ENCODE measurements around the gene PTPRCAP.

Gene PTPRCAP

DNA sequence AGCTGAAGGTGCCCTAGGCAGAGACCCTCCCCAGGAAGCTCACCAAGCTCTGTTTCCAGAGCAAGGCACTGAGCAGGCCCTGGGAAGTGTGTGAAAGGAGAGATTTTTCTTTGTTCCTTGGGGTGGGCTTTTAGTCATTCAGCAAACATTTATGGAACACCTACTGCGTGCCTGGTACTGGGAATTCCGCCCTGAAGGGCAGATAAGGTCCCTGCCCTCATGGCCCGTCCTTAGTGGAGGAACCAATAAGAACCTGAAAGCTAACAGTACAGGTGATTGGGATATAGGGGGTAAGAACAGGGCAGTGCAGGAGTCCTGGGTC is 27.7 kb upstream of the PTPRCAP start:
- DNase-seq (ENCODE audit: low read depth): no peak

DNA sequence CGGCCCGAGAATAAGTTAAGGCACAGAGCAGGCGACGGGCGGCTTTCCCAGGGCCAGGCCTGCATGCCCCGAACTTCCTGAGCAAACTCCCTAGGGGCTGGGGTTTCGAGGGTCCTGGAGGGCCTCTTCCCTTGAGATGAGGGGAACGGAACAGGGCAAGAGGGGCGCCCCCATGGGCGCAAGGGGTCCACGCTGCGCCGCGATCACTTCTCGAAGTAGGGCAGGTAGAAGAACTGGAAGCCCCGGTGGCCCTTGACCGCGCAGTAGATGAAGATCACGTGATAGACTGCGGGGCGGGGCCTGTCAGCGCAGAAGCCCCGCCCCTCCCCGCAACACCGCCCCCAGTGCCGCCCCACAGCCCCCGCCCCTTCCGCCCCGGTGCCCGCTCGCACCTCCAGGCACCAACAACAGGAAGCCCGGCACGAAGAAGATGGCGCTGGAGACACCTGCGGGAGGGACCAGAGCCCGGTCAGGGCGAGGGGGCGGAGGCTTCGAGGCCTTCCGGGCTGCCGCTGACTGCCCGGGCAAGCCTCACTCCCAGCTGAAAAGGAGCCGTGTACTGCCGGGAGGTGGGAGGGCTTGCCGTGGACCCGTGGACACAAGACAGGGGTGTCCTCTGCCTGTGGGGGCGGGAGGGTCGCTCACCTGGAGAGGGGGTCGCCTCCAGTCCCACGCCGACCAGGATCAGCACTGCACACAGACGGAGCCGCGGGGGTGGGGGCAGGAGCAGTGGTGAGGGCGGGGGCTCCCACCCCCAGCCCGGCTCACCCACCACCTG is 27.1 kb upstream of the PTPRCAP start:
- DNase-seq (ENCODE audit: low read depth): no peak

DNA sequence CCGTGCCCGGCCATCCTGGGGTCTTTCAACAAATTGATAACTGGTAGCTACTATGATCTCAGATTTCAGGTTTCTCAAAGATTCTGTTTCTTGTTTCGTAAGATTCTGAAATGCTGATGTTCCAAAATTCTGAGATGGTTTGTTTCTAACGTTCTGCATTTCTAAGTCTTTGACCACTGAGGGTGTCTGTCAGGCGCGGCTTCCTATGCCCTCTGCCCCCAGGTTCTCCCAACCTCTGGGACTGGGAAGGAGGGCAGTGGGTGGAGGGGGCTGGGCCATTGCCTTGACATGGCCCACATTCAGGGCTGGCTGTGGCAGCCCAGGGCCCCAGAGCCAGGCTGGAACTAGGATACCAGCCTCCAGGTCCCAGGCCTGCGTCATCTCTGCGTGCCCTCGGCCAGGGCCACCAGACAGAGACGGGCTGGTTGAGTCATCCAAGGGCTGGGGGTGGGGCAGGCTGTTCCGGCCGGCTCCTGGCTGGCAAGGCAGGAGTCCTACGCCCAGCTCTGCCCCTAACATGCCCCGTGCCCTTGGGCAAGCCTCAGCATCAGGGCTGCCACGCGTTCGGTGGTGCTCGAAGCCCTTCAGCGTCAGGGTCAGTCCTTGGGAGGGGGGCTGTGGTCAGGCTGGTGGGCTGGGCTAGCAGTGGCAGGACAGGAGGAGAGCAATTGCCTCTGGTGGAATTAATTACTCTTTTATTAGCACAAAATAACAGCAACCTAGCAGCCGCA is 26.4 kb upstream of the PTPRCAP start:
- no peak for DNase-seq (ENCODE audit: low read depth)

DNA sequence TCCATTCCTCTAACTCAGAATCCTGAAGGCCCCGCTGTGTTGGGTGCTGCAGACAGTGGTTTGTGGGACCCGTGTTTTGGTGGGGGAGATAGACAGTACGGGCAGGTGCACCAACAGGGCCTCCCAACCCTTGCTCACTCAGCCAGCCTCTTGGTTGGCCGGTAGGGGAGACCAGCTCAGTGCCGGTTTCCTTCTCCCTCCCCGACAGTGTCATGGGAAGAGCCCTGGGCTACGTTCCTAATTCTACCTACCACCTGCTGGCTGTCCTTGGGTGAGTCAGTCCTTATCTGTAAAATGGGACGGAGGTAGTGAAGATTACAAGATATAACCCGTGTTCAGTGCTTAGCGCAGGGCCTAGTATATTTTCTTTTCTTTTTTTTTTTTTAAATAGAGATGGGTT is 25.7 kb upstream of the PTPRCAP start:
- no peak for DNase-seq (ENCODE audit: low read depth)

DNA sequence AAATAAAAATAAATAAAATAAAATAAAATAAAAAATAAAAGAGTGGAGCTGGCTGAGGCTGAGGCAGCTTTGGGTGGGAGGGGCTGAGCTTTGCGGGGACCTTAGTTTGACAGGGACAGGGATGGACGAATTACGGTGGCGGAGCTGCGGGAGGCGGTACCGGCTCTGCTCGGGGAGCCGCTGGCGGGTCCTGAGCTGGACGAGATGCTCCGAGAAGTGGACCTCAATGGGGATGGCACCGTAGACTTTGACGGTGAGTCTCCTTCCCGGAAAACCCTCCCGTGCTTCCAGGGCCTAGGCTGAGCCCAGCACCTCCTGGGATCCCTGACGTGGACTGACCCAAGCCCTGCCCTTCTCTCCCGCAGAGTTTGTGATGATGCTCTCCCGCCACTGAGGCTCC is 20.8 kb upstream of the PTPRCAP start:
- no peak for DNase-seq (ENCODE audit: low read depth)

DNA sequence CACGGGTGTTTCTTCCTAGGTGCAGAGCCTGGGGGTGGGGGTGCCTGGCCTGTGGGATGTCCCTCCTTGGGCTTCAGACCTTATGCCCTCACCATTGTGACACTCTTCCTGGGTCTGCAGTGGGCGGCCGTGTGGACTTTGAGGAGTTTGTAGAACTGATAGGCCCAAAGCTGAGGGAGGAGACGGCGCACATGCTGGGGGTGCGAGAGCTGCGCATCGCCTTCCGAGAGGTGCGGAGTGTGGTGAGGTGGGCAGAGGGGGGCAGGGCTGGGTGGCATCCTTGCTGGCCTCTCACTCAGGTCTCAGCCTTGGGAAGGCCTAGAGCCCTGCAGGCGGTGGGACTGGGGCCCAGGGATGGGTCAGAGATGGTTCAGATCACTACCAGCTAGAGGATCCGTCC is 20.0 kb upstream of the PTPRCAP start:
- no peak for DNase-seq (ENCODE audit: low read depth)

DNA sequence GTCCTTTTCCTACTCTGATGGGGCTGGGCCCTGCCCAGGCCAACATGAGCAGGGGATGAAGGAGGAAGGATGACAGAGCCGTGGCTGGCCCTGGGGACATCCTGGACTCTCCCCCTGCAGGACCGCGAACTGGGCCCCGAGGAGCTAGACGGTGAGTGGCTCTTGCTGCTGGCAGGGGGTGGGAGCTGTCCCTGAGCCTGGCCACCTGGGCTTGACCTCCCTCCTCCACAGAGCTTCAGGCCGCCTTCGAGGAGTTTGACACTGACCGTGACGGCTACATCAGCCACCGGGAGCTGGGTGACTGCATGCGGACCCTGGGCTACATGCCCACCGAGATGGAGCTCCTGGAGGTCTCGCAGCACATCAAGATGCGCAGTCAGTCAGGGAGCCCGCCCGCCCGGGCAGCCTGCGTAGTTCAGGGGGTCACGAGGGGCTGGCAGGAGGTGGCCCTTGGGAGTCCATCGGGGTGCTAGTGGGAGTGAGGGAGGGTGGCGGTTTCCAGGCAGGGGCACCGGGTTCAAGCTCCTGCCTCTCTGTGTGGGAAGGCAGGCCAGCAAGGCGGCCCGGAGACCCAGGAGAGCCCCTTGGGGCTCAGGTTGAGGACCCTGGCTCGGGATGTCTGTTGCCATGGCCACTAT is 18.7 kb upstream of the PTPRCAP start:
- DNase-seq (ENCODE audit: low read depth): no peak

DNA sequence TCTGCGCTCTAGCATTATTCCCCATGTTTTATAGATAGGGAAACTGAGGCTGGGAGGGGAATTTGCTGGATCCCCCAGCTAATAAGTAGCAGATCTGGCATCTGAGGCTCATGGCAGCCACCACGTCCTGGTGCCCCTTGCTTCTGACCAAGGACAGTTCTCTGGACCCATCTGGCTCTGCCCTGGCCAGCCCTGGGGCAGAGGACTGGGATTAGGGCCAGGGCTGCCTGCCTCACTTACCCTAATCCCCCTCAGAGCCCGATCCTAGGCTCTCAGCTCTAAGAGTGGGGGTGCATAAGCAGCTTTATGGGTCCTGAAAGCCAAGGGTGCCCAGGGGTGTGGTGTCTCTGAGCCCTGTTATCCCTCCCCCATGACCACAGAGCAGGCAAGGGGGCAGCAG is 17.6 kb upstream of the PTPRCAP start, which contains the start of gene CABP4:
Gene CABP4 (plus strand): TSS at position 301 of the 400 bp plus-strand sequence. CDS start 70 bp downstream, at position 371.
- DNase-seq (ENCODE audit: low read depth): no peak

DNA sequence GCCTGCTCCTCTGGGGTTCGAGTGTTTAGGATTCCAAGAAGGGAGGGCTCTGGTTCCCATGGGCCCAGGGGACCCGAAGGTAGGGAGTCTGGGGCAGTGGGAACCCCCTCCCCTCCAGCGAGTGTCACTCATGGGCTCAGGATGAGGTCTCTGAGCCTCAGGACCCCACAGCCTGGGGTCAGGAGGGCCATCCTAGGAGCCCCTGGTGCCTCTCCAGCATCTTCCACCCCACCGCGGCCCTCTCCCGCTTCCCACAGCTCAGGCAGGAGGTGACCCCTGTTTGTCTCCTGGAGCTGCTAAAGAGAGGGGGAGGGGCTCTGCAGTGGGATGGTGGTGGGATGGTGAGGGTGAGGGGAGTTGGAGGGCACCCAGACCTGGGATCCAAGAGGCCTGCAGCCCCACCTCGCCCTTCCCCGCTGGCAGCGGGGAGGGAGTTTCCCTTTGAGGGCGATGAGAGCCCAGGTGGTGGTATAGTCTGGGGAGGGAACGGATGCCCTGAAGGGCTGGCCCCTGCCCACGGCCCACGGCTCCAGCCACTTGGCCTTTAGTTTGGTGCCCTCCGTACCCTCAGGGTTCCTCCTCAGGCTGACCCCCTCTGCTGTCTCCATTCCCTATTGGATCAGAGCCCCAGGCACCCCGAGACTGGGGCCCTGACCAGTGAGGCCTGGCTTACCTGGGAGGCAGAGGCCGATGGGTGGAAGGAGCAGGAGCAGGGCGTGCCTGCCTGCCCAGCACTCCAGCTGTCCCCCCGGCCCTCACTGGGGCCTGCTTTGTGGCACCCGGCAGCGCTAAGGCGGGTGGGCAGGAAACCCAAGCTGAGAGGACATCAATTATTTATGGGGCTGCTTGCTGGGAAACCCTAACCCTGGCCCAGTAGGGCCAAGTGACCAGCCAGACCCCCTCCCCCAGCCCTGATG is 16.6 kb upstream of the PTPRCAP start:
- DNase-seq (ENCODE audit: low read depth): no peak

DNA sequence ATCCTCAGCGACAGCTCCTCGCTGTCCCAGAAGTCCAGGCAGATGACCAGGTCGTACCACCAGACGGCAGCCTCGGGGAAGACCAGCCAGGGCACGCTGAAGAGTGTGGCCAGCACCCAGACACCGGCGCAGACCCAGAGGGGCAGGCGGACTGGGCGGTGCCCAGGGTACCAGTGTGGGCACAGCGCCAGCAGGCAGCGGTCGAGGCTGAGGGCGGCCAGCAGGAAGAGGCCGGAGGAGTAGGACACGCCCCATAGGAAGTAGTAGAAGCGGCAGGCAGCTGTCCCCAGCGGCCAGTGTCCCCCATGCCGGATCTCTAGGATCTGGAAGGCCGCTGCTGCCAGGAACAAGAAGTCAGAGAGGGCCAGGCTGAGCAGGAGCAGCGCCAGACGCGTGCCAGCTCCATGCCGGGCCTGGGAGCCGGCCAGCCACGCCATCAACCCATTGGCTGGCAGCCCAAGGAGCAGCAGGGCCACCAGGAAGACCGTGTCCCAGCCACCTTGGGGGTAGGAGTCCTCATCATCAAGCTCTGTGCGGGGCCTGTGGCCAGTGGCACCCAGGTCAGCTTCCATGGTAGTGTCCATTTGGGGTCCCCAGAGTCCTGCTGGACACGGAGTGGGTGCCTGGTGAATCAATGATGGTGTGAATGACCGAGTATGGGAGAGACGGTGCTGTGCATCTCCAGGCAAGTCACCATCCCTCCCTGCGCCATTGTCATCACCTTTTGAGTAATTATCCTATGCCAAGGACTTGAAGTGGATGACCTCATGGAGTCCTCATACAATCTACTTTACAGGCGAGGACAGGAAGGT is 14.9 kb upstream of the PTPRCAP start, which contains the start of gene GPR152:
Gene GPR152 (minus strand): TSS at position 589 of the 812 bp plus-strand sequence. CDS start 5 bp downstream, at position 584.
- DNase-seq (ENCODE audit: low read depth): no peak

DNA sequence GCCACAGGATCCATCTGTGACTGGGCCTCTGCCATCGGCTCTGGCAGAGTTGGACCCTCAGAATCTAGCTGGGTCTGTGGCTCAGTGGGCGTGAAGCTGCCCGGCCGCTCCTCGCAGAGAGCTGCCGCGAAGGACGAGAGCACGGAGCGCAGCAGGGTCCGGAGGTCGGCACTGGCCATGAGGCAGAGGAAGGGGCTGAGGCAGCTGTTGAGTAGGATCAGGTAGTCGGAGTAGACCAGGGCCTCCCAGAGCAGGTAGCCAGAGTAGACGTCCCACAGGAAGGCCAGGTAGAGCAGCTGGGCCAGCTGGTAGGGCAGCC is 14.1 kb upstream of the PTPRCAP start:
- no peak for DNase-seq (ENCODE audit: low read depth)

DNA sequence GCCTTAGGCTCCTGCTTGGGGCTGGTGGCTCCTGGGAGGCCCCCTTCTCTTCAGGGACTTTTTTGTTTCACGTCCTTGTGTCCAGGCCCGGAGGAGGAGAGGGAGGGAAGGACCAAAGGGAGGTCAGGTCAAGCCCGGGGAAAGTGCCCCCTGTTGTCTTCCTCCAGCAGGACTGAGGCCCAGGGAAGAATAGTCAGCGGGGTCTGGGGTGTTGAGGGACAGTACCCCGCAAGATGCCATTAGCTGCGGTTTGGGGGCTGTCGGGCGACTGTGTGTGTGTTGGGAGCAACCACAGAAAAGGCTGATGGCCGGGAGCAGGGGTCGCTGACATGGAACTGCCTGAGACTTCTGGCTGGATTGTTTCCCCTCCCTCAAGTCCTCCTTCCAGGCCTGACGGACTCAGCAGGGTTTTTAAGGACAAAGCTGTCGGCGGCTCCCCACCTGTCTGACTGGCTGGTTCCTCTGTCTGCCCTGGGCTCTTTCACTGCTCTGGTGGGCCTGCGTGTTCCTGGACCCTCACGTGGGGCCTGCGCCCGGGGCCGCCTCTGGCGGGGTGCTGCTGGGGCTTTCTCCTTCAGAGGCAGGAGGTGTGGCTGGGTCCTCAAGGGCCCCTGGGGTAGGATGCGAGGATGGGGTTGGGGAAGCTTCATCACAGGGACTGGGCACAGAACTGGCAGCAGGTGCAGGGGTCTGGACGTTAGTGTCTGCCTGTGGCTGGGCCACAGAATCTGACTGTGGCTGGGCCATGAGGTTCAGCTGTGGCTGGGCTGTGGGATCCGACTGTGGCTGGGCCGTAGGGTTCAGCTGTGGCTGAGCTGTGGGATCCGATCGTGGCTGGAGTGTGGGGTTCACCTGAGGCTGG is 13.5 kb upstream of the PTPRCAP start:
- no peak for DNase-seq (ENCODE audit: low read depth)

DNA sequence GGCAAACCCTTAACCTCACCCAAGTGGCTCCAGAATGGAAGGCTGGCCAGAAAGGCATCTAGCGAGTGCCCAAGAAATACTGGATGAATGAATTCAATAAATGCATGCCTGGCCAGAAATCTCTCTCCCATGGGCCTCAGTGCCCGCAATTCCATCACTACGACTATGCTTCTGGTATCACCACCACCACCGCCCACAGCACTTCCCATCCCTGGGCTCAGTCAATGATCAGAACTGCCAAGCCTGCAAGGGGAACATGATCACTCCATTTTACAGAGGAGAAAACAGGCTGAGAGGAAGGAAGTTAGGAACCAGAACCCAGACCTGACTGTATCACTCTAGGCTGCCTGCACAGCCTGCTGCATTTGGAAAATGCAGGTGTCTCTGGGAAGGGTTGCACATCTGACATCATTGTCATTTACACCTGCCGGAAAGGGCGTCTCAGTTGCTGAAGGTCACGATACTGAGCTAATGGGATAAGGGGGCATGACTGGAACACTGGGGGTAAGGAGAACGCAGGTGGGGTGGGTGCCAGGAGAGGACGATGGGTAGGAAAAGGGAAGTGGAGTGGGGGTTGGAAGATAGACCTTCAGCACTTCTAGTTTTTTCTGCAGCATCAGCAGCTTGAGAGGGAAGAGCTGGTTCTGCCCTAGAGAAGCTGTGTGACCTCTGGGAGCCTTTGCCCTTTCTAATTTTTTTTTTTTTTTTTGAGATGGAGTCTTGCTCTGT is 11.8 kb upstream of the PTPRCAP start:
- no peak for DNase-seq (ENCODE audit: low read depth)

DNA sequence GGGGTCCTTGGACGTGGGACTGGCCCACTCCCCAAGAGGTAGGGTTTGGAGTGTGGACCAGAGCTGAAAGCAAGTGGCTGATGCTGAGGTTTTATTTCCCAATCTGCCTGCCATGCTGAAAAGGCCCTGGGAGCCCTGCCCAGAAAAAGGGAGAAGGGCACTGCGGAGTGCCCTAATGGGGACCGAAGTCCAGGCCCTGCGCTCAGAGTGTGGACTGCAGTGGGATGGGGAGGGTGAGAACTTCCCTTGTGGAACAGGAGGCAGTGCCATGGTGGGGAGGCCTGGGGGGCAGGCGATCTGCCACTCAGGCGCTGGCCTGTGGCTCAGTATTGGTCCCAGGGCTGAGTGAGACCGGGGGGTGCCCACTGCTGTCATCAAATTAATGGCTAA is 10.7 kb upstream of the PTPRCAP start:
- no peak for DNase-seq (ENCODE audit: low read depth)

DNA sequence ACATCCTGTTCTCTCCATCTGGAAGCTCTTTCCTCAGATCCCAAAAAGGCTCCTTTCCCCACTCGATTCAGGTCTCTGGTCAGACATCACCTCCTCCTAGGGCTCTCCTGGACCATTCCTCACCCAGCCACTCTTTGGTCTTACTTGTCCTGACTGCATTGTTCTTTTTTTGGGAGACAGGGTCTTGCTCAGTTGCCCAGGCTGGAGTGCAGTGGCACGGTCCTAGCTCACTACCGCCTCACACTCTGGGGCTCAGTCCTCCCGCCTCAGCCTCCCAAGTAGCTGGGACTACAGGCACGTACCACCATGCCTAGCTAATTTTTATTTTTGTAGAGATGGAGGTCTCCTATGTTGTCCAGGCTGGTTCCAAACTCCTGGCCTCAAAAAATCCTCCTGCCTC is 8.0 kb upstream of the PTPRCAP start:
- DNase-seq (ENCODE audit: low read depth): no peak

DNA sequence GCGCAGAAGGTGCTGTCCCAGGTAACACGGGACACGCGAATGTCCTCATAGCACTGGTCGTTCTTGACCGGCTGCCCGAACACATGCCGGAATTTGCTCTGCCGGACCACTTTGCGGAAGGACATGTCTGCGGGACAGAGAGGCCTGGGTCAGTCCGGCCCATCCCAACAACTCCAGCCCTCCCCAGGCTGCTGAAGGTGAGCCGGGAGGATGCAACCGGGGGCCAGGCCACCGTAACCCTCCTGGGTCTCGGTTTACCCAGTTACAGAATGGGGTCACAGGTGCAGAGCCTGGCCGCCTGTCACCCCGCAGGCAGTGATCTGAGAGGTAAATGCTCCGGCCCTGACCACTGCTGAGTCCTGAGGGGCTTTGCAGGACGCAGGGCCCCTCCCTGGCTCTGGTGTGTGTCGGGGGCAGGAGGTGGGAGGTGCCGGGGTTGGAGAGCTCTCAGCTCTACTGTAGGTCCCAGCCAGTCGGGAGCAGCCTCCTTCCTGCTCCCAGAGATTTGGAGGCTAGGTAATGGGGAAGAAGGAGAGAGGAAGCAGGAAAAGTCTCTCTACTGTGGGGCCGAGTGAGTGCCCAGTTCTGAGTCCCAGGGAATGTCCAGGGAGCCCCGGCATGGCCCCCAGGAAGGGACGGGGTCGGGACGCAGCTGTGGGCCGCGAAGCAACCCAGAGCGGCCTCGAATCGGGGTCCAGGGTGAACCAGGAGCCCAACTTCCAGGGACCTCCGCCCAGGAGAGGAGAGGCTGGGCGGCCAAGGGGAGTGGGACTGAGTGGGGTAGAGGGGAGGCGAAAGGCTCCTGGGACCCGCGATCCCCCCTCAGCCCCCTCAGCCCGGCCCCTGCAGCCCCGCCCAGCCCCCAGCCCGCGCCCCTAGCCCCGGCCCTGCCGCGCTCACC is 5.3 kb upstream of the PTPRCAP start:
- no peak for DNase-seq (ENCODE audit: low read depth)

DNA sequence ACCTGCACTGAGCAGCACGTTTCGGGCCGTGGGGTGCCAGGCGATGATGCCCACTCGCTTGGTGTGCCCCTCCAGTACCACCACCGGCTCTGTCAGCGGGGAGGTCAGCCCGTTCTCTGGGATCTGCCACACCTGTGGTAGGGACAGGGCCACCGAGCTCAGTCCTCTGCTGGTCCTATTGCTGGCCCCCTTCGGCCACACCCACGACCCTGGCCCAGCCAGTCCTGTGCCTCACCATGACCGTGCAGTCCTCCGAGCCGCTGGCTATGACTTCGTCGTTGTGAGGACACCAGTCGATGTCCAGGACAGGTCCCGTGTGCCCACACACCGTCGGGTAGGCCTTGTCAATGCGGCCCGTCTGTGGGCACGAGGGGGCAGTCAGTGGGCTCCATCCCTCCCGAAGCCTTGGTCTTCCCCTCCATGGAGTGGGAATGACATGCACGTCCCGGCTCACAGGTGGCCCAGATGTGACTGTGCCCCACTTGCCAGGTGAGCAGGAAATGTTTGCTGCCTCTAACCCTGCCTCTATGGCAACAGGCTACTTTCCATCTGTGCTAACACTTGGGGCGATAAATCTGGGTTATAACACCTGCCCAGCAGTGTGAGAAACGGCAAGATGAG is 4.4 kb upstream of the PTPRCAP start:
- DNase-seq (ENCODE audit: low read depth): no peak

DNA sequence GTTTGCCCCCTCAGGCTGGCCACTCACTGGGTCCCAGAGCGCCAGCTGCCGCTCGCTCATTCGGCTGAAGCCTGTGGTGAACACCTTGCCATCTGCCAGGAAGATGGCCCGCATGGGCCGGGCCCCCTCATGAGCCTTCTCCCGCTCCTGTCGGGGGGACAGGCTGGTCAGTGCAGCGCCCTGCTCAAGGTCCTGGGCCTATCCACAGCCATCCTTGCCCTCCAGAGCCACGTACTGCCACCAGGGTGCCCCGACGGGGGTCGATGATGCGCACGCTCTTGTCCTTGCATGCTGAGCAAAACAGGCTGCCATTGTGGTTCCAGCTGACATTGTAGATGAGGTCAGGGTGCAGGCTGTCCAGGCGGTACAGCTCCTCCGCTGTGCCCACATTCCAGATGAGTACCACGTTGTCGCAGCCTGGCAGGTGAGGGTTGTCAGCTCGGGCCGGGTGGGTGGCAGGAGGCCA is 3.6 kb upstream of the PTPRCAP start:
- DNase-seq (ENCODE audit: low read depth): no peak
